Endothelial cell of umbilical vein (primary cell): Measurements from ENCODE around the gene KCNF1. TPM values are rescaled to one million over a fixed set of nuclear protein-coding genes. Genes with fewer than 3 reads are reported as not detected.

ENCODE experiments used
- BruUV-seq: library from RNA; stranded (reverse); fragments of 400-500 nt; replicated peaks from 2 replicates; lab custom pipeline; 2021; lab: Mats Ljungman, UMichigan
- CTCF ChIA-PET: fragments of 300-600, 350-600 bp; sonication (Branson Sonifier 250); formaldehyde crosslinking; loops from one replicate; lab custom pipeline; 2021; ENCODE audit warnings: antibody characterized with exemption, inconsistent platforms; lab: Charles Lee
- POLR2A ChIA-PET: fragments of 300-600, 350-600 bp; sonication (Branson Sonifier 250); formaldehyde crosslinking; loops from one replicate; lab custom pipeline; 2021; ENCODE audit warnings: antibody characterized with exemption, inconsistent platforms; lab: Charles Lee
- DNase-seq: peaks from one replicate; pipeline ENCODE4 v3.0.0-alpha.2; 2011; ENCODE audit warnings: low read depth, low spot score
- FAIRE-seq: peaks from 2 replicates; lab custom pipeline; 2011; peaks lifted over from hg19 to GRCh38; lab: Jason Lieb, UNC
- H2AFZ ChIP-seq: 2 replicates; pipeline ENCODE4 v1.6.0; 2012; ENCODE audit warnings: low read depth, low read length, control low read depth, inconsistent platforms
- H3K27ac ChIP-seq: 2 replicates; pipeline ENCODE4 v1.5.1; 2011; ENCODE audit warnings: low read depth, mild to moderate bottlenecking, control low read depth, low read length, moderate library complexity; ENCODE audit not compliant: insufficient read depth
- H3K27me3 ChIP-seq, 2 experiments: 2 replicates each; pipeline versions ENCODE4 v1.6.0 to v1.6.1; 2011; ENCODE audit warnings: low read length in 2 of 2, mixed read lengths in 1 of 2; ENCODE audit not compliant: control insufficient read depth in 2 of 2, insufficient read depth in 2 of 2
- H3K36me3 ChIP-seq, 2 experiments: 2 replicates in 1 of 2; 3 replicates in 1 of 2; pipeline ENCODE4 v1.5.1; 2011; ENCODE audit warnings: low read length in 2 of 2, mild to moderate bottlenecking in 1 of 2, moderate library complexity in 1 of 2; ENCODE audit not compliant: control insufficient read depth in 2 of 2, insufficient read depth in 2 of 2; ENCODE audit errors: extremely low read depth in 1 of 2
- H3K4me1 ChIP-seq: 3 replicates; pipeline ENCODE4 v1.5.1; 2011; ENCODE audit warnings: mild to moderate bottlenecking, low read length; ENCODE audit not compliant: control insufficient read depth, insufficient read depth; ENCODE audit errors: extremely low read depth
- H3K4me2 ChIP-seq: 2 replicates; pipeline ENCODE4 v1.6.1; 2011; ENCODE audit warnings: low read length, control low read depth, mixed read lengths; ENCODE audit not compliant: insufficient read depth
- H3K4me3 ChIP-seq, 3 experiments: fragments of 200-600 bp in 1 of 3; sonication (generic), shearing (Covaris generic) in 1 of 3; replicated peaks in 1 of 3; 2 replicates each; pipeline ENCODE4 v1.5.1; 2011 to 2016; ENCODE audit warnings: control low read depth in 3 of 3, low read length in 3 of 3, mild to moderate bottlenecking in 2 of 3, inconsistent platforms in 1 of 3, low read depth in 1 of 3, moderate library complexity in 1 of 3; ENCODE audit not compliant: insufficient read depth in 1 of 3
- H3K79me2 ChIP-seq: 2 replicates; pipeline ENCODE4 v1.6.0; 2012; ENCODE audit warnings: low read length, inconsistent platforms; ENCODE audit not compliant: control insufficient read depth, insufficient read depth
- H3K9ac ChIP-seq: replicated peaks from 2 replicates; pipeline ENCODE3; 2011; ENCODE audit warnings: low read length, control low read depth; ENCODE audit not compliant: insufficient read depth; ENCODE audit errors: extremely low read depth
- H3K9me1 ChIP-seq: replicated peaks from 3 replicates; pipeline ENCODE4 v1.6.0; 2011; ENCODE audit warnings: mild to moderate bottlenecking, low read length; ENCODE audit not compliant: control insufficient read depth, insufficient read depth; ENCODE audit errors: extremely low read depth
- H3K9me3 ChIP-seq: replicated peaks from 2 replicates; pipeline ENCODE4 v1.5.1; 2012; ENCODE audit warnings: low read length, inconsistent platforms; ENCODE audit not compliant: control insufficient read depth, insufficient read depth
- H4K20me1 ChIP-seq: replicated peaks from 2 replicates; pipeline ENCODE3; 2011; ENCODE audit warnings: mild to moderate bottlenecking, low read length; ENCODE audit not compliant: control insufficient read depth, insufficient read depth; ENCODE audit errors: extremely low read depth
- CTCF ChIP-seq, 2 donors: IDR thresholded peaks; 1 replicate in 1 of 2; 2 replicates in 1 of 2; pipeline ENCODE4 v1.5.1; 2011; ENCODE audit warnings: low read length in 2 of 2, mild to moderate bottlenecking in 2 of 2, moderate library complexity in 2 of 2, control low read depth in 1 of 2, inconsistent platforms in 1 of 2, low read depth in 1 of 2; ENCODE audit not compliant: insufficient read depth in 1 of 2; ENCODE audit errors: extremely low read depth in 1 of 2
- EZH2 ChIP-seq: IDR thresholded peaks from 2 replicates; pipeline ENCODE4 v1.6.1; 2012; ENCODE audit warnings: borderline replicate concordance, low read depth, mild to moderate bottlenecking, moderate library complexity, low read length, inconsistent platforms; ENCODE audit not compliant: severe bottlenecking
- FOS ChIP-seq: IDR thresholded peaks from 2 replicates; pipeline ENCODE4 v1.6.1; 2011; ENCODE audit warnings: mild to moderate bottlenecking, low read length, moderate library complexity, borderline replicate concordance; ENCODE audit not compliant: insufficient read depth
- GATA2 ChIP-seq: IDR thresholded peaks from 2 replicates; pipeline ENCODE4 v1.7.0; 2011; ENCODE audit warnings: low read depth, mild to moderate bottlenecking, moderate library complexity, mixed read lengths, low read length; ENCODE audit not compliant: insufficient read length, insufficient read depth
- JUN ChIP-seq: IDR thresholded peaks from 2 replicates; pipeline ENCODE4 v1.6.1; 2011; ENCODE audit warnings: borderline replicate concordance, low read depth; ENCODE audit not compliant: insufficient read length, insufficient read depth
- MAX ChIP-seq: IDR thresholded peaks from 2 replicates; pipeline ENCODE4 v1.6.1; 2011; ENCODE audit not compliant: insufficient read depth, insufficient read length
- MYC ChIP-seq: IDR thresholded peaks from one replicate; pipeline ENCODE4 v1.6.1; 2011; ENCODE audit warnings: mild to moderate bottlenecking, low read depth, low read length
- POLR2A ChIP-seq: IDR thresholded peaks from 2 replicates; pipeline ENCODE4 v1.6.1; 2012; ENCODE audit warnings: low read depth, mild to moderate bottlenecking, control low read depth, low read length
- POLR2AphosphoS5 ChIP-seq: IDR thresholded peaks from 2 replicates; pipeline ENCODE4 v1.6.1; 2012; ENCODE audit warnings: low read depth, mild to moderate bottlenecking, control low read depth, low read length, moderate library complexity; ENCODE audit not compliant: insufficient read depth
- dilution Hi-C: fragments of 300-500 bp; cut with MboI; formaldehyde crosslinking; loops from one replicate; pipeline ENCODE4 v1.15.0; 2019; ENCODE audit warnings: low sequenced_read_pairs; ENCODE audit not compliant: extremely low pct_ligation_motif_present
- intact Hi-C: fragments of 100-400 bp; cut with micrococcal nuclease; formaldehyde crosslinking; loops from one replicate; pipeline ENCODE4 v1.10.0; 2022
- polyA plus RNA-seq, 4 experiments: library from polyadenylated mRNA; depleted of rRNA in 3 of 4; stranded (reverse) in 3 of 4; unstranded in 1 of 4; fragments of >200 nt; gene quantifications; 2 replicates each; pipeline versions ENCODE4 v1.2.1 to v1.2.3, GENCODE V29; 2011 to 2012; ENCODE audit warnings: missing spikeins in 1 of 4
- total RNA-seq: library from RNA; stranded (reverse); gene quantifications from 2 replicates; pipeline ENCODE4 v1.2.3, GENCODE V29; 2021

KCNF1 gene
- total and polyA plus RNA-seq, 2 donors (not counting 3 experiments of a cell fraction or from before 2014, with no cell fraction given) = 0.23 to 0.42 TPM

GRCh38 chr2:10883066-10883465 lies 28.7 kb upstream of the KCNF1 start:
- FAIRE-seq = no peak
- DNase-seq = no peak
- Histone ChIP-seq H3K27me3 (no peaks in the 10 kb centered on the region), H3K9me3 (no peaks in the 10 kb centered on the region), H3K9ac (no peak overlapping the region), H2AFZ (no peak overlapping the region), H3K36me3 (no peaks in the 10 kb centered on the region), H3K79me2 (no peaks in the 10 kb centered on the region), H3K4me3 (no peak overlapping the region), H3K9me1 (no peaks in the 10 kb centered on the region), H3K4me2 (no peak overlapping the region), H3K4me1 (no peaks in the 10 kb centered on the region), H4K20me1 (no peaks in the 10 kb centered on the region), H3K27ac (no peak overlapping the region)
- intact Hi-C loops (no loop called here), dilution Hi-C loops (no loop called here)
- POLR2A ChIA-PET = no interaction called here
- TF ChIP-seq GATA2 (no peak), CTCF (IDR thresholded peaks at IDR 0.05; ENCODE audit: extremely low read depth in 1 of 2, insufficient read depth in 1 of 2, low read depth in 1 of 2, low read length in 2 of 2) (no peak), POLR2AphosphoS5 (no peak), POLR2A (no peak), EZH2 (no peak), FOS (no peak), JUN (no peak), MYC (no peak), MAX (no peak)
- BruUV-seq = no TSS peak
- CTCF ChIA-PET = interaction anchor here (1.0 to 1.2 kb wide), 2 partner anchors 19 to 211 kb away, joined by 3 read pairs; no protein-coding TSS in a partner anchor
